HG03460 (cell line): ENCODE measurements around the gene PSENEN.

ENCODE experiments used
- ATAC-seq: cut with Tn5 transposase; IDR thresholded peaks from one replicate; pipeline ENCODE4 v1.9.1; 2021; ENCODE audit not compliant: unreplicated experiment

The PSENEN gene

GRCh38 chr19:35733180-35734125 lies 12.0 kb upstream of the PSENEN start:
- ATAC-seq, result no peak

- ATAC-seq, result no peak
Measured at GRCh38 chr19:35734273-35734672, 11.2 kb upstream of the PSENEN start.

- no peak for ATAC-seq
Measured at GRCh38 chr19:35734889-35735288, 10.6 kb upstream of the PSENEN start.

GRCh38 chr19:35736913-35737886 lies 8.3 kb upstream of the PSENEN start:
- ATAC-seq, result no peak

- no peak for ATAC-seq
Measured at GRCh38 chr19:35738021-35738886, 7.2 kb upstream of the PSENEN start.

GRCh38 chr19:35738887-35739229 lies 6.6 kb upstream of the PSENEN start:
- ATAC-seq, result no peak

DNA sequence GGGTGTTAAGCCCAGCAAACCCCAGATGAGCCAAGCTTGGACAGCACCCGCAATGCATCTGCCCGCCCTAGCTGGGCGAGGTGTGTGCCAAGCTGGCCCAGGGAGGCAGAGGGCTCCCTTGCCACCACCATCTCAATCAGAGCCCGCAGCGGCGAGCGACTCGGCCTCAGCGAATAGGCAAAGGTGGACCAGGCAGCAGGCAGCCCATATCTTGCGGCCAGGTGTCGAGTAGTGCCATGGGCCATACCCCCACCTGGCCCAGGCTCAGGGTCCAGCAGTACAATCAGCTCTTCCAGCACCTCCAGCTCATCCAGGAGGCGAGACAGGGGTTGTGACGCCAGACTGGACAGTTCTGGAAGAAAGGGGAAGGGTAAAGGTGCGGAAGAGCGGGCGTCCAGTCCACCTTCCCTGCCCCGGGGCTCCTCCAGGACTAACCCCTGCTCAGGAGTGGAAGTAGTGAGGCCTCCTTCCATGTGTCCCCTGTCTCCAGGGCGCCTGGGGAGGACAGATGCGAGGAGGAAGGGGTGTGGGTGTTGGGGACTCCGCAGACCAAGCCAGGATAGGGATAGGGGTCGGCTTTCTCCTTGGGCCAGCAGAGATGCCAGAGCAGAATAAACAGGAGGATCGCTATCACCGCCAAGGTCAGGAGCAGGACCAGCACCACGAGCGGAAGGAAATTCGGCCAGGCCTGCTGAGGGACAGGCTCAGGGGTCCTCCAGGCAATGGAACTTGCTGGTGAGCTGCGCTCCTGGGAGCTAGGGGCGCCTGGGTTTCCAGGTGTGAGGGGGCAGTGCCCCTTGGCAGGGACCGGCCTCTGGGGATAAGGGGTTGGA lies 6.0 kb upstream of the PSENEN start:
- ATAC-seq, result no peak

GRCh38 chr19:35740108-35740422 lies 5.4 kb upstream of the PSENEN start:
- peak; percentile 17 for ATAC-seq

DNA sequence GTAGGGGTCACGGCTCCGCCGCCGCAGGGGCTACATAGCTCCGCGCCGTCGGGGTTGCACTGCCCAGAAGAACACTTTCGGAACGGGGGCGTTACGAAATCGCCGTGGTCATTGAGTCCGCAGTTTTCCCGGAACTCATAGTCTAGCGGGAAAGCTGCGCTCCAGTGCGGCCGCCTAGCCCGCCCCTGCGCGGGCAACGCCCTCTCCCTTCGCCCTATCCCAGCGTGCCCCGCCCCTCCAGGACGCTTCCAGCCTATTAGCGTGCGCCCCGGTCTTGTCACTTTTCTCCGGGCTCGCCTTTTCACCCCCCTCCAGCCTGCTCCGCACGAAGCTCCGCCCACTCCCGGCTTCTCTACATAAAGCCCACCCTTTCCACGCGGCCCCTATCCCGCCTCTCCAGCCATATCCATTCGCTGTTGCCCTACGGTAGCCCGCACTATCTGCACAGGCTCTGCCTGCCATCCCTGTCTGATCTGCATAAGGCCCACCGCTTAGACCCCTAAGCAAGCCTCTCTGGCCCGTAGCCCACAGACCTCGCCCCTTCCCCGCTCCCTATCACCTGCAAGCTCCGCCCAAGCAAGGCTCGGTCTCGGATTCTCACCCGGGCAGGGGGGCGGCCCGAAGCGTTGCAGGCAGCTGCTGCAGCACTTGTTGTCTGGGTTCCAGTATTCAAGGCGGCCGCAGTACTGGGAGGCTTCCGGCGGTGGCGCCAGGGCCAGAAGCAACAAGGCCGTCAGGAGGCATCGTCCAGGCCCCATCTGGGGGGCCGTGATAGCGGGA lies 4.8 kb upstream of the PSENEN start:
- peak; percentile 44 for ATAC-seq

- no peak for ATAC-seq
Measured at GRCh38 chr19:35741203-35741515, 4.3 kb upstream of the PSENEN start.

- ATAC-seq, result no peak
Measured at GRCh38 chr19:35742121-35742724, 3.2 kb upstream of the PSENEN start, which contains the start of gene IGFLR1. Gene IGFLR1 (minus strand): TSS chr19:35742452. CDS start chr19:35741180, 1,272 bp downstream.

DNA sequence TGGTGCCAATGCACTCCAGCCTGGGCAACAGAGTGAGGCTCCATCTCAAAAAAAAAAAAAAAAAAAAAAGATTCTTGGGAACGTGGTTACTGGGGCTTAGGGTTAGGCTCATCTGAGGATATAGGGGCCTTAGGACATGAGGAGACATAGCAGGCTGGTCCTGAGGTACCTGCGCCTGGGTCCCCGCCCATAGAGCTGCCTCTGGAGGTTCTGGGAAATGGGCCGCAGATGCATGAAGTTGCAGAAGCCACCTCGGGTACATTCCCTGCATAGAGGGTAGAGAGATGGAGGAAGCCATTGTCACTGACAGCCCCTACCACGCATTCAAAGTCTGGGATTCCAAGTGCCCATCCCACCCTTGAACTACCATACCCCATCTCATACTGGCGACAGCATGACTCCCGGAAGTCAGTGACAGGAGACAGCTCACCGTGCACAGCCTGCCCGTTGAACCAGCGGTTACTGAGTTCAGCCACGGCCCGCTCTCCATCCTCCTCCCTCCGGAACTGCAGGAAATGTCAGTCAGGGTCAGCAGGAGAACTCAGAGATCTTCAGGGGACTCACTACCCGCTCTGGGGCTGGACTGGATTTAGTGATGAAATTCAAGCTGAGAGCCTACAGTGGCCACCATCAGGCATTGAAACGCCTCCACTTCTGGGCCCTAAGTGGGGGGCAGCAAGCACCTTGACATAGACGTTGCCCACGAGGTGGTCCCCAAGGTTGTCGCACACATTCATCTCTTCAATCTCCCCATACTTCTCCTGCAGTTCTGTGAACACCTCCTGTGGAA lies 1.6 kb upstream of the PSENEN start:
- ATAC-seq, result no peak

GRCh38 chr19:35744430-35745327 lies 772 bp upstream of the PSENEN start:
- ATAC-seq, result peak; percentile 32

GRCh38 chr19:35746087-35746462 lies 624 bp downstream of the PSENEN start:
- no peak for ATAC-seq

GRCh38 chr19:35746531-35746930 lies 1.1 kb downstream of the PSENEN start:
- no peak for ATAC-seq

- ATAC-seq, result peak; percentile 57
Measured at GRCh38 chr19:35748106-35749020, 2.9 kb downstream of the PSENEN start, which contains the start of gene LIN37. Gene LIN37 (plus strand): TSS chr19:35748576. CDS start chr19:35748725, 149 bp downstream.
